GM23338 (cell line): ENCODE results near the gene PAX5.

Experiments used
- CREB1 ChIP-seq: fragments of 250-450 bp; sonication (Bioruptor Pico); IDR thresholded peaks from 2 replicates; pipeline ENCODE4 v1.5.0; 2020; ENCODE audit warnings: low read depth, mild to moderate bottlenecking, moderate library complexity
- EZH2 ChIP-seq: fragments of 200-600 bp; sonication (generic); IDR thresholded peaks from one replicate; pipeline ENCODE4 v1.8.0; 2017; ENCODE audit warnings: antibody characterized with exemption, mild to moderate bottlenecking, low read depth; ENCODE audit not compliant: unreplicated experiment
- EZH2phosphoT487 ChIP-seq: fragments of 200-600 bp; sonication (generic); IDR thresholded peaks from one replicate; pipeline ENCODE4 v1.8.1; 2018; ENCODE audit warnings: antibody characterized with exemption; ENCODE audit not compliant: unreplicated experiment
- JUNB ChIP-seq: IDR thresholded peaks from one replicate; pipeline ENCODE4 v1.6.1; 2016; ENCODE audit warnings: antibody characterized with exemption; ENCODE audit not compliant: unreplicated experiment
- NANOG ChIP-seq: IDR thresholded peaks from 2 replicates; pipeline ENCODE4 v1.6.1; 2016; ENCODE audit warnings: antibody characterized with exemption, borderline replicate concordance
- POLR2AphosphoS5 ChIP-seq: IDR thresholded peaks from 2 replicates; pipeline ENCODE4 v1.6.1; 2016; ENCODE audit warnings: antibody characterized with exemption, low read depth
- STAT1 ChIP-seq: IDR thresholded peaks from one replicate; pipeline ENCODE4 v1.6.1; 2016; ENCODE audit warnings: antibody characterized with exemption; ENCODE audit not compliant: unreplicated experiment
- ZNF331 ChIP-seq: fragments of 250-450 bp; sonication (Bioruptor Pico); IDR thresholded peaks from 2 replicates; pipeline ENCODE4 v1.5.0; 2020; ENCODE audit warnings: low read depth, mild to moderate bottlenecking, moderate library complexity
- TF ChIP-seq, protein P1 (sequence below), 2 experiments: fragments of 200-600 bp in 1 of 2; sonication (generic) in 1 of 2; conservative IDR thresholded peaks; 2 replicates each; pipeline versions ENCODE4 v1.5.1 to v1.6.1; 2016 to 2017; ENCODE audit warnings: antibody characterized with exemption in 2 of 2, low read depth in 2 of 2, mild to moderate bottlenecking in 2 of 2, moderate library complexity in 1 of 2
- TF ChIP-seq, protein P2 (sequence below): IDR thresholded peaks from one replicate; pipeline ENCODE4 v1.6.1; 2018; ENCODE audit warnings: antibody characterized with exemption; ENCODE audit not compliant: unreplicated experiment
- TF ChIP-seq, protein P3 (sequence below): IDR thresholded peaks from 2 replicates; pipeline ENCODE4 v1.6.1; 2016; ENCODE audit warnings: antibody characterized with exemption
- TF ChIP-seq, protein P4 (sequence below): fragments of 250-450 bp; sonication (Bioruptor Pico); IDR thresholded peaks from 2 replicates; pipeline ENCODE4 v1.5.0; 2020; ENCODE audit warnings: mild to moderate bottlenecking, moderate library complexity

DNA sequence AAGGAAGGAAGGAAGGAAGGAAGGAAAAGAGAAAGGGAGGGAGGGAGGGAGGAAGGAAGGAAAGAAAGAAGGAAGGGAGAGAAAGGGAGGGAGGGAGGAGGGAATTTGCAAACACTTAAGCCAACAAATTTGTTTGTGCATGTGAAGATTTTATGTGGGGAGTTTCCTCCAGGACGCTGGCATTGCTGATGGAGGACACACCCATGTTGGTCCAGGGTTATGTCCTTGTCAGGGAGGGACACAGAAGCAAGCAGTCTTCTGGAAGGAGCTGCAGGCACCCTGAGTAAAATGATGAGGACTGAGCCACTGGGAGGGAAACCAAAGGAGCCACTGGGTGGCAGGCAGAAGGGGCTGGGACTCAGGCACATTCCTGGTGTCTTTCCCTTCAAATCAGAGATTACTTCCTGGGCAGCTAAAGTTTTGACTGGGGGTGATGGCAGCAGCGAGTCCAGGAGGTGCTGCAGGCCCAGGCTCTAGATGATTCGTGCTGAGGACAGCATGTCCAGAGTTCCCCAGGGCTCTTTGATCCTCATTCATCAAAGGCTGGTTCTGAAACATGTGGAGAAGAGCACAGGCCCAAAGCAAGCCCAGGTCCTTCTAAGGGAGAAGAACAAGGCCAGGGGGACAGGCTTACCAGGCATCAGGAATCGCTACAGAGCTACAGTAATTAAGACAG is 109.2 kb downstream of the PAX5 start:
- TF ChIP-seq EZH2 (no peak), POLR2AphosphoS5 (no peak), EZH2phosphoT487 (no peak), STAT1 (no peak), JUNB (no peak), ZNF331 (CRISPR knock-in tag) (no peak), NANOG (no peak), CREB1 (no peak)
- TF ChIP-seq, protein P1, sequence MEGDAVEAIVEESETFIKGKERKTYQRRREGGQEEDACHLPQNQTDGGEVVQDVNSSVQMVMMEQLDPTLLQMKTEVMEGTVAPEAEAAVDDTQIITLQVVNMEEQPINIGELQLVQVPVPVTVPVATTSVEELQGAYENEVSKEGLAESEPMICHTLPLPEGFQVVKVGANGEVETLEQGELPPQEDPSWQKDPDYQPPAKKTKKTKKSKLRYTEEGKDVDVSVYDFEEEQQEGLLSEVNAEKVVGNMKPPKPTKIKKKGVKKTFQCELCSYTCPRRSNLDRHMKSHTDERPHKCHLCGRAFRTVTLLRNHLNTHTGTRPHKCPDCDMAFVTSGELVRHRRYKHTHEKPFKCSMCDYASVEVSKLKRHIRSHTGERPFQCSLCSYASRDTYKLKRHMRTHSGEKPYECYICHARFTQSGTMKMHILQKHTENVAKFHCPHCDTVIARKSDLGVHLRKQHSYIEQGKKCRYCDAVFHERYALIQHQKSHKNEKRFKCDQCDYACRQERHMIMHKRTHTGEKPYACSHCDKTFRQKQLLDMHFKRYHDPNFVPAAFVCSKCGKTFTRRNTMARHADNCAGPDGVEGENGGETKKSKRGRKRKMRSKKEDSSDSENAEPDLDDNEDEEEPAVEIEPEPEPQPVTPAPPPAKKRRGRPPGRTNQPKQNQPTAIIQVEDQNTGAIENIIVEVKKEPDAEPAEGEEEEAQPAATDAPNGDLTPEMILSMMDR (conservative IDR thresholded peaks at IDR 0.05; ENCODE audit: low read depth in 2 of 2) = no peak
- TF ChIP-seq, protein P2, sequence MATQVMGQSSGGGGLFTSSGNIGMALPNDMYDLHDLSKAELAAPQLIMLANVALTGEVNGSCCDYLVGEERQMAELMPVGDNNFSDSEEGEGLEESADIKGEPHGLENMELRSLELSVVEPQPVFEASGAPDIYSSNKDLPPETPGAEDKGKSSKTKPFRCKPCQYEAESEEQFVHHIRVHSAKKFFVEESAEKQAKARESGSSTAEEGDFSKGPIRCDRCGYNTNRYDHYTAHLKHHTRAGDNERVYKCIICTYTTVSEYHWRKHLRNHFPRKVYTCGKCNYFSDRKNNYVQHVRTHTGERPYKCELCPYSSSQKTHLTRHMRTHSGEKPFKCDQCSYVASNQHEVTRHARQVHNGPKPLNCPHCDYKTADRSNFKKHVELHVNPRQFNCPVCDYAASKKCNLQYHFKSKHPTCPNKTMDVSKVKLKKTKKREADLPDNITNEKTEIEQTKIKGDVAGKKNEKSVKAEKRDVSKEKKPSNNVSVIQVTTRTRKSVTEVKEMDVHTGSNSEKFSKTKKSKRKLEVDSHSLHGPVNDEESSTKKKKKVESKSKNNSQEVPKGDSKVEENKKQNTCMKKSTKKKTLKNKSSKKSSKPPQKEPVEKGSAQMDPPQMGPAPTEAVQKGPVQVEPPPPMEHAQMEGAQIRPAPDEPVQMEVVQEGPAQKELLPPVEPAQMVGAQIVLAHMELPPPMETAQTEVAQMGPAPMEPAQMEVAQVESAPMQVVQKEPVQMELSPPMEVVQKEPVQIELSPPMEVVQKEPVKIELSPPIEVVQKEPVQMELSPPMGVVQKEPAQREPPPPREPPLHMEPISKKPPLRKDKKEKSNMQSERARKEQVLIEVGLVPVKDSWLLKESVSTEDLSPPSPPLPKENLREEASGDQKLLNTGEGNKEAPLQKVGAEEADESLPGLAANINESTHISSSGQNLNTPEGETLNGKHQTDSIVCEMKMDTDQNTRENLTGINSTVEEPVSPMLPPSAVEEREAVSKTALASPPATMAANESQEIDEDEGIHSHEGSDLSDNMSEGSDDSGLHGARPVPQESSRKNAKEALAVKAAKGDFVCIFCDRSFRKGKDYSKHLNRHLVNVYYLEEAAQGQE = no peak
- TF ChIP-seq, protein P3, sequence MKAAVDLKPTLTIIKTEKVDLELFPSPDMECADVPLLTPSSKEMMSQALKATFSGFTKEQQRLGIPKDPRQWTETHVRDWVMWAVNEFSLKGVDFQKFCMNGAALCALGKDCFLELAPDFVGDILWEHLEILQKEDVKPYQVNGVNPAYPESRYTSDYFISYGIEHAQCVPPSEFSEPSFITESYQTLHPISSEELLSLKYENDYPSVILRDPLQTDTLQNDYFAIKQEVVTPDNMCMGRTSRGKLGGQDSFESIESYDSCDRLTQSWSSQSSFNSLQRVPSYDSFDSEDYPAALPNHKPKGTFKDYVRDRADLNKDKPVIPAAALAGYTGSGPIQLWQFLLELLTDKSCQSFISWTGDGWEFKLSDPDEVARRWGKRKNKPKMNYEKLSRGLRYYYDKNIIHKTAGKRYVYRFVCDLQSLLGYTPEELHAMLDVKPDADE = no peak
- TF ChIP-seq, protein P4, sequence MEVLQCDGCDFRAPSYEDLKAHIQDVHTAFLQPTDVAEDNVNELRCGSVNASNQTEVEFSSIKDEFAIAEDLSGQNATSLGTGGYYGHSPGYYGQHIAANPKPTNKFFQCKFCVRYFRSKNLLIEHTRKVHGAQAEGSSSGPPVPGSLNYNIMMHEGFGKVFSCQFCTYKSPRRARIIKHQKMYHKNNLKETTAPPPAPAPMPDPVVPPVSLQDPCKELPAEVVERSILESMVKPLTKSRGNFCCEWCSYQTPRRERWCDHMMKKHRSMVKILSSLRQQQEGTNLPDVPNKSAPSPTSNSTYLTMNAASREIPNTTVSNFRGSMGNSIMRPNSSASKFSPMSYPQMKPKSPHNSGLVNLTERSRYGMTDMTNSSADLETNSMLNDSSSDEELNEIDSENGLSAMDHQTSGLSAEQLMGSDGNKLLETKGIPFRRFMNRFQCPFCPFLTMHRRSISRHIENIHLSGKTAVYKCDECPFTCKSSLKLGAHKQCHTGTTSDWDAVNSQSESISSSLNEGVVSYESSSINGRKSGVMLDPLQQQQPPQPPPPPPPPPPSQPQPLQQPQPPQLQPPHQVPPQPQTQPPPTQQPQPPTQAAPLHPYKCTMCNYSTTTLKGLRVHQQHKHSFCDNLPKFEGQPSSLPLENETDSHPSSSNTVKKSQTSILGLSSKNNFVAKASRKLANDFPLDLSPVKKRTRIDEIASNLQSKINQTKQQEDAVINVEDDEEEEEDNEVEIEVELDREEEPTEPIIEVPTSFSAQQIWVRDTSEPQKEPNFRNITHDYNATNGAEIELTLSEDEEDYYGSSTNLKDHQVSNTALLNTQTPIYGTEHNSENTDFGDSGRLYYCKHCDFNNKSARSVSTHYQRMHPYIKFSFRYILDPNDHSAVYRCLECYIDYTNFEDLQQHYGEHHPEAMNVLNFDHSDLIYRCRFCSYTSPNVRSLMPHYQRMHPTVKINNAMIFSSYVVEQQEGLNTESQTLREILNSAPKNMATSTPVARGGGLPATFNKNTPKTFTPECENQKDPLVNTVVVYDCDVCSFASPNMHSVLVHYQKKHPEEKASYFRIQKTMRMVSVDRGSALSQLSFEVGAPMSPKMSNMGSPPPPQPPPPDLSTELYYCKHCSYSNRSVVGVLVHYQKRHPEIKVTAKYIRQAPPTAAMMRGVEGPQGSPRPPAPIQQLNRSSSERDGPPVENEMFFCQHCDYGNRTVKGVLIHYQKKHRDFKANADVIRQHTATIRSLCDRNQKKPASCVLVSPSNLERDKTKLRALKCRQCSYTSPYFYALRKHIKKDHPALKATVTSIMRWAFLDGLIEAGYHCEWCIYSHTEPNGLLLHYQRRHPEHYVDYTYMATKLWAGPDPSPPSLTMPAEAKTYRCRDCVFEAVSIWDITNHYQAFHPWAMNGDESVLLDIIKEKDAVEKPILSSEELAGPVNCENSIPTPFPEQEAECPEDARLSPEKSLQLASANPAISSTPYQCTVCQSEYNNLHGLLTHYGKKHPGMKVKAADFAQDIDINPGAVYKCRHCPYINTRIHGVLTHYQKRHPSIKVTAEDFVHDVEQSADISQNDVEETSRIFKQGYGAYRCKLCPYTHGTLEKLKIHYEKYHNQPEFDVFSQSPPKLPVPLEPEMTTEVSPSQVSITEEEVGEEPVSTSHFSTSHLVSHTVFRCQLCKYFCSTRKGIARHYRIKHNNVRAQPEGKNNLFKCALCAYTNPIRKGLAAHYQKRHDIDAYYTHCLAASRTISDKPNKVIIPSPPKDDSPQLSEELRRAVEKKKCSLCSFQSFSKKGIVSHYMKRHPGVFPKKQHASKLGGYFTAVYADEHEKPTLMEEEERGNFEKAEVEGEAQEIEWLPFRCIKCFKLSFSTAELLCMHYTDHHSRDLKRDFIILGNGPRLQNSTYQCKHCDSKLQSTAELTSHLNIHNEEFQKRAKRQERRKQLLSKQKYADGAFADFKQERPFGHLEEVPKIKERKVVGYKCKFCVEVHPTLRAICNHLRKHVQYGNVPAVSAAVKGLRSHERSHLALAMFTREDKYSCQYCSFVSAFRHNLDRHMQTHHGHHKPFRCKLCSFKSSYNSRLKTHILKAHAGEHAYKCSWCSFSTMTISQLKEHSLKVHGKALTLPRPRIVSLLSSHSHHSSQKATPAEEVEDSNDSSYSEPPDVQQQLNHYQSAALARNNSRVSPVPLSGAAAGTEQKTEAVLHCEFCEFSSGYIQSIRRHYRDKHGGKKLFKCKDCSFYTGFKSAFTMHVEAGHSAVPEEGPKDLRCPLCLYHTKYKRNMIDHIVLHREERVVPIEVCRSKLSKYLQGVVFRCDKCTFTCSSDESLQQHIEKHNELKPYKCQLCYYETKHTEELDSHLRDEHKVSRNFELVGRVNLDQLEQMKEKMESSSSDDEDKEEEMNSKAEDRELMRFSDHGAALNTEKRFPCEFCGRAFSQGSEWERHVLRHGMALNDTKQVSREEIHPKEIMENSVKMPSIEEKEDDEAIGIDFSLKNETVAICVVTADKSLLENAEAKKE (CRISPR knock-in tag) = no peak
